Fibroblast of lung (primary cell): ENCODE measurements around the gene FAM170B. TPM values are rescaled to one million over a fixed set of nuclear protein-coding genes. Genes with fewer than 3 reads are reported as not detected.
A peak's percentile ranks its signal among the peaks of the same experiment; 100 is the strongest.

Experiments
- DNase-seq, 2 donors: peaks; one replicate each; pipeline versions ENCODE4 v3.0.0 to v3.0.0-alpha.2; 2010; ENCODE audit warnings: low read depth in 2 of 2
- H2AFZ ChIP-seq: 2 replicates; pipeline ENCODE4 v1.5.1; 2012; ENCODE audit warnings: low read length, control low read depth, inconsistent platforms
- H3K27ac ChIP-seq: 2 replicates; pipeline ENCODE4 v1.5.1; 2011; ENCODE audit warnings: low read length, control low read depth; ENCODE audit not compliant: insufficient read depth
- H3K27me3 ChIP-seq: 2 replicates; pipeline ENCODE4 v1.5.1; 2011; ENCODE audit warnings: mild to moderate bottlenecking, low read length; ENCODE audit not compliant: control insufficient read depth, insufficient read depth
- H3K36me3 ChIP-seq: 2 replicates; pipeline ENCODE4 v1.5.1; 2011; ENCODE audit warnings: low read length; ENCODE audit not compliant: control insufficient read depth, insufficient read depth
- H3K4me1 ChIP-seq: 2 replicates; pipeline ENCODE4 v1.5.1; 2011; ENCODE audit warnings: low read length; ENCODE audit not compliant: control insufficient read depth, insufficient read depth; ENCODE audit errors: extremely low read depth
- H3K4me2 ChIP-seq: 2 replicates; pipeline ENCODE4 v1.5.1; 2011; ENCODE audit warnings: low read length, control low read depth; ENCODE audit not compliant: insufficient read depth; ENCODE audit errors: extremely low read depth
- H3K4me3 ChIP-seq, 4 experiments: fragments of 200-600 bp in 1 of 4; sonication (generic) in 1 of 4; replicated peaks in 1 of 4; 2 replicates each; pipeline ENCODE4 v1.5.1; 2011 to 2016; ENCODE audit warnings: low read length in 4 of 4, low read depth in 3 of 4, mild to moderate bottlenecking in 3 of 4, control low read depth in 2 of 4, inconsistent platforms in 1 of 4, mixed read lengths in 1 of 4; ENCODE audit not compliant: insufficient read depth in 1 of 4; ENCODE audit errors: control extremely low read depth in 1 of 4
- H3K79me2 ChIP-seq: 2 replicates; pipeline ENCODE4 v1.5.1; 2012; ENCODE audit warnings: mild to moderate bottlenecking, low read length, inconsistent platforms; ENCODE audit not compliant: control insufficient read depth, insufficient read depth
- H3K9ac ChIP-seq: 2 replicates; pipeline ENCODE4 v1.5.1; 2011; ENCODE audit warnings: mild to moderate bottlenecking, low read length, control low read depth; ENCODE audit not compliant: insufficient read depth
- H3K9me3 ChIP-seq: 2 replicates; pipeline ENCODE4 v1.5.1; 2012; ENCODE audit warnings: low read depth, low read length; ENCODE audit not compliant: control insufficient read depth, insufficient read depth
- H4K20me1 ChIP-seq: 2 replicates; pipeline ENCODE4 v1.5.1; 2011; ENCODE audit warnings: low read length; ENCODE audit not compliant: control insufficient read depth, insufficient read depth; ENCODE audit errors: extremely low read depth
- CTCF ChIP-seq, 2 donors: IDR thresholded peaks in 1 of 2; conservative IDR thresholded peaks in 1 of 2; 1 replicate in 1 of 2; 2 replicates in 1 of 2; pipeline ENCODE4 v1.5.1; 2011 to 2012; ENCODE audit warnings: low read length in 2 of 2, control low read depth in 1 of 2, inconsistent platforms in 1 of 2, low read depth in 1 of 2, mild to moderate bottlenecking in 1 of 2
- EZH2 ChIP-seq: IDR thresholded peaks from 2 replicates; pipeline ENCODE4 v1.5.1; 2012; ENCODE audit warnings: low read length, control low read depth, mild to moderate bottlenecking; ENCODE audit errors: missing control alignments
- polyA plus RNA-seq, 2 donors: library from polyadenylated mRNA; depleted of rRNA in 1 of 2; stranded (reverse) in 1 of 2; unstranded in 1 of 2; fragments of >200 nt; gene quantifications; 2 replicates each; pipeline ENCODE4 v1.2.1, GENCODE V29; 2011 to 2012; ENCODE audit warnings: missing spikeins in 1 of 2
- total RNA-seq: library from RNA; depleted of rRNA; stranded (reverse); fragments of >200 nt; gene quantifications from 2 replicates; pipeline ENCODE4 v1.2.1, GENCODE V29; 2014

The FAM170B gene
- total and polyA plus RNA-seq, 2 donors (not counting 1 experiment from before 2014, with no cell fraction given): not detected

DNA sequence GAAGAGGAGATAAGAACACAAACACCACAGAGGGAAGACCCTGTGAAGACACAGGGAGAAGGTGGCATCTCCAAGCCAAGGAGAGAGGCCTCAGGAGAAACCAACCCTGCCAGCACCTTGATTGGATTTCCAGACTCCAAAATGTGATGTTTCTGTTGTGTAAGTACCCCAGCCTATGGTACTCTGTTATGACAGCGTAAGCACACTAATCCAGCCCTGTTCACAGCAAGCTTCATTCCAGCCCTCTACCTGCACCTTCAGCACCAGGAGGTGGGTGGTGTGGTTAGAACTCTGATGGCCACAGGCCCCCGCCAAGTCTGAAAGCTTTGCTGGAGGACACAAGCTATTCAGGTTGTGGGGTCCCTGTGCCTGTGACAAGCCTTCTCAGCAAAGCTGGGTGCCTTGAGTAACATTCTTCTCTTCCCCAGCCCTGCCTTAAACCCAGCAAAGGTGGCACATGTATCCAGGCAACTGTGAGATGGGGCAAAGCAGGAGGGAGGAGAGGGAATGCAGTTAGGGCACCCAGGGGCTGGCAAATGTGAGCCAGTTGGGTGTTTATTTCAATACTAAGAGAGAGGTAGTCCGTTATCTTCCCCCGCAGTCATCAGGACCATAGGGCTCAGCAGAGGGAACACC, 23.0 kb downstream of the FAM170B start:
- no peaks in the 10 kb centered on the region for H4K20me1 ChIP-seq

GRCh38 chr10:49109669-49110340, 24.0 kb downstream of the FAM170B start:
- TF ChIP-seq CTCF (conservative IDR thresholded peaks at IDR 0.05 in 1 of 2, IDR thresholded peaks at IDR 0.05 in 1 of 2; ENCODE audit: low read depth in 1 of 2, low read length in 2 of 2) (no peak), EZH2 (no peak)
- no peak overlapping the region for H2AFZ ChIP-seq

More for the DNA sequence above, 23.0 kb downstream of the FAM170B start:
- no peak overlapping the region for H3K27ac ChIP-seq
- no peak overlapping the region for H2AFZ ChIP-seq
- DNase-seq: no peak
- no peaks in the 10 kb centered on the region for H3K79me2 ChIP-seq
- H3K9ac ChIP-seq: no peak overlapping the region
- peaks cover 2% of the 10 kb centered on the region for H3K27me3 ChIP-seq
- H3K4me2 ChIP-seq: no peak overlapping the region
- no peak for TF ChIP-seq EZH2
- no peak for TF ChIP-seq CTCF (conservative IDR thresholded peaks at IDR 0.05 in 1 of 2, IDR thresholded peaks at IDR 0.05 in 1 of 2; ENCODE audit: low read depth in 1 of 2, low read length in 2 of 2)
- H3K36me3 ChIP-seq: no peaks in the 10 kb centered on the region
- no peaks in the 10 kb centered on the region for H3K9me3 ChIP-seq
- peaks cover 22% of the 10 kb centered on the region for H3K4me1 ChIP-seq
- H3K4me3 ChIP-seq: no peak overlapping the region

GRCh38 chr10:49108656-49109055, 25.2 kb downstream of the FAM170B start:
- no peak for TF ChIP-seq CTCF (conservative IDR thresholded peaks at IDR 0.05 in 1 of 2, IDR thresholded peaks at IDR 0.05 in 1 of 2; ENCODE audit: low read depth in 1 of 2, low read length in 2 of 2)
- Histone ChIP-seq H3K27me3 (peaks cover 2% of the 10 kb centered on the region), H3K9ac (no peak overlapping the region), H4K20me1 (no peaks in the 10 kb centered on the region), H3K9me3 (no peaks in the 10 kb centered on the region), H3K4me1 (peaks cover 22% of the 10 kb centered on the region), H3K4me2 (no peak overlapping the region), H3K36me3 (peaks cover 1% of the 10 kb centered on the region), H3K4me3 (no peak overlapping the region), H3K27ac (no peak overlapping the region), H3K79me2 (no peaks in the 10 kb centered on the region), H2AFZ (no peak overlapping the region)
- DNase-seq: no peak

More at GRCh38 chr10:49109669-49110340, 24.0 kb downstream of the FAM170B start:
- Histone ChIP-seq H3K9me3 (no peaks in the 10 kb centered on the region), H3K27me3 (peaks cover 2% of the 10 kb centered on the region), H3K4me1 (peaks cover 22% of the 10 kb centered on the region), H3K79me2 (no peaks in the 10 kb centered on the region), H3K9ac (no peak overlapping the region), H3K4me2 (no peak overlapping the region), H3K36me3 (peaks cover 1% of the 10 kb centered on the region), H3K4me3 (no peak overlapping the region), H3K27ac (no peak overlapping the region), H4K20me1 (no peaks in the 10 kb centered on the region)
- DNase-seq: peak; percentile 9 to 67
